NCI-H226 (cell line): ENCODE data around the gene COX14.
A peak's percentile ranks its signal among the peaks of the same experiment; 100 is the strongest.
"Not testable (repeated sequence)": the region's sequence is repeated elsewhere in the genome, so short reads cannot be mapped to it uniquely, and the experiment has no call there.

ENCODE experiments used
- DNase-seq: peaks from one replicate; pipeline ENCODE4 v3.0.0-alpha.2; 2015

Gene COX14

GRCh38 chr12:50110762-50111351, 1.2 kb upstream of the COX14 start:
- DNase-seq, result peak; percentile 48

GRCh38 chr12:50111395-50111692, 692 bp upstream of the COX14 start:
- DNase-seq, result no peak

GRCh38 chr12:50112456-50113218, 601 bp downstream of the COX14 start:
- DNase-seq, result peak; percentile 62

- no peak for DNase-seq
Measured at GRCh38 chr12:50117057-50117622, 5.1 kb downstream of the COX14 start.

GRCh38 chr12:50119387-50119786, 7.4 kb downstream of the COX14 start:
- no peak for DNase-seq

GRCh38 chr12:50120521-50120920, 8.5 kb downstream of the COX14 start:
- no peak for DNase-seq

- DNase-seq, result no peak
Measured at GRCh38 chr12:50120953-50121352, 8.9 kb downstream of the COX14 start.

- no peak for DNase-seq
Measured at GRCh38 chr12:50121641-50122040, 9.6 kb downstream of the COX14 start.

- DNase-seq, result no peak
Measured at GRCh38 chr12:50123203-50123602, 11.2 kb downstream of the COX14 start.

GRCh38 chr12:50127546-50127945, 15.5 kb downstream of the COX14 start:
- DNase-seq, result no peak

GRCh38 chr12:50129290-50129689, 17.3 kb downstream of the COX14 start:
- no peak for DNase-seq

GRCh38 chr12:50132505-50133135, 20.6 kb downstream of the COX14 start:
- no peak for DNase-seq

- no peak for DNase-seq
Measured at GRCh38 chr12:50142993-50143392, 31.0 kb downstream of the COX14 start.

- no peak for DNase-seq
Measured at GRCh38 chr12:50145439-50145838, 33.4 kb downstream of the COX14 start.

- DNase-seq, result no peak
Measured at GRCh38 chr12:50147281-50147680, 35.2 kb downstream of the COX14 start.

- DNase-seq, result not testable (repeated sequence)
Measured at GRCh38 chr12:50148011-50148410, 36.0 kb downstream of the COX14 start.

GRCh38 chr12:50149311-50149710, 37.3 kb downstream of the COX14 start:
- DNase-seq, result no peak

GRCh38 chr12:50151047-50151687, 39.1 kb downstream of the COX14 start:
- DNase-seq, result peak; percentile 61

- DNase-seq, result not testable (repeated sequence)
Measured at GRCh38 chr12:50154947-50155346, 42.9 kb downstream of the COX14 start.

GRCh38 chr12:50156641-50157040, 44.6 kb downstream of the COX14 start:
- no peak for DNase-seq

GRCh38 chr12:50157259-50157658, 45.2 kb downstream of the COX14 start:
- DNase-seq, result no peak

- no peak for DNase-seq
Measured at GRCh38 chr12:50160643-50161042, 48.6 kb downstream of the COX14 start.

GRCh38 chr12:50162230-50162629, 50.2 kb downstream of the COX14 start:
- peak; percentile 61 for DNase-seq

GRCh38 chr12:50164963-50165362, 52.9 kb downstream of the COX14 start:
- no peak for DNase-seq
